Stimulated activated memory B cell treated with anti-CD40 and anti-IgM and Interleukin-4, amounts not matched to agents 10 μg/mL and 1 μg/mL and 100 μg/mL, for 72 hours (primary cell): ENCODE results near the gene PRLR.

Experiments
- ATAC-seq: fragments of 150-1000 bp; cut with Tn5 transposase; 2 replicates; pipeline ENCODE4 v1.10.0; 2021
- H3K27ac Mint-ChIP-seq: one replicate; pipeline ENCODE4 v1.8.0; 2022; ENCODE audit warnings: mild to moderate bottlenecking, mixed read lengths
- H3K27me3 Mint-ChIP-seq: one replicate; pipeline ENCODE4 v1.8.0; 2022; ENCODE audit warnings: mixed read lengths
- H3K36me3 Mint-ChIP-seq: one replicate; pipeline ENCODE4 v1.8.0; 2022; ENCODE audit warnings: mixed read lengths
- H3K4me1 Mint-ChIP-seq: one replicate; pipeline ENCODE4 v1.8.0; 2022; ENCODE audit warnings: mixed read lengths
- H3K4me3 Mint-ChIP-seq: one replicate; pipeline ENCODE4 v1.8.0; 2022; ENCODE audit warnings: mild to moderate bottlenecking, moderate library complexity, mixed read lengths
- H3K9me3 Mint-ChIP-seq: one replicate; pipeline ENCODE4 v1.8.0; 2022; ENCODE audit warnings: mixed read lengths

Gene PRLR

GRCh38 chr5:35163710-35164033, 66.6 kb downstream of the PRLR start:
- Mint-ChIP-seq H3K4me1 (no peaks in the 10 kb centered on the region), H3K4me3 (no peak overlapping the region), H3K27me3 (peaks cover 17% of the 10 kb centered on the region), H3K9me3 (peaks cover 5% of the 10 kb centered on the region), H3K36me3 (peaks cover 8% of the 10 kb centered on the region), H3K27ac (no peak overlapping the region)
- no peak for ATAC-seq

- no peaks in the 10 kb centered on the region for H3K4me1 Mint-ChIP-seq
- peaks cover 21% of the 10 kb centered on the region for H3K27me3 Mint-ChIP-seq
- peaks cover 8% of the 10 kb centered on the region for H3K36me3 Mint-ChIP-seq
These were observed 67.2 kb downstream of the PRLR start for GRCh38 chr5:35162848-35163709.

GRCh38 chr5:35161652-35162273, 68.5 kb downstream of the PRLR start:
- no peaks in the 10 kb centered on the region for H3K4me1 Mint-ChIP-seq
- H3K36me3 Mint-ChIP-seq: no peaks in the 10 kb centered on the region
- H3K4me3 Mint-ChIP-seq: no peak overlapping the region
- H3K27me3 Mint-ChIP-seq: peaks cover 19% of the 10 kb centered on the region
- H3K9me3 Mint-ChIP-seq: no peaks in the 10 kb centered on the region
- ATAC-seq: no peak
- H3K27ac Mint-ChIP-seq: no peak overlapping the region

More at GRCh38 chr5:35162848-35163709, 67.2 kb downstream of the PRLR start:
- H3K4me3 Mint-ChIP-seq: no peak overlapping the region
- no peak overlapping the region for H3K27ac Mint-ChIP-seq
- H3K9me3 Mint-ChIP-seq: peaks cover 5% of the 10 kb centered on the region
- no peak for ATAC-seq

- H3K27ac Mint-ChIP-seq: no peak overlapping the region
- H3K27me3 Mint-ChIP-seq: peaks cover 28% of the 10 kb centered on the region
- no peaks in the 10 kb centered on the region for H3K9me3 Mint-ChIP-seq
- H3K4me3 Mint-ChIP-seq: no peak overlapping the region
- H3K36me3 Mint-ChIP-seq: no peaks in the 10 kb centered on the region
- no peaks in the 10 kb centered on the region for H3K4me1 Mint-ChIP-seq
- no peak for ATAC-seq
These were observed 69.7 kb downstream of the PRLR start for GRCh38 chr5:35160486-35161116.

- Mint-ChIP-seq H3K27me3 (peaks cover 25% of the 10 kb centered on the region), H3K27ac (no peak overlapping the region), H3K36me3 (no peaks in the 10 kb centered on the region), H3K4me3 (no peak overlapping the region), H3K9me3 (no peaks in the 10 kb centered on the region), H3K4me1 (no peaks in the 10 kb centered on the region)
- ATAC-seq: no peak
These were observed 70.9 kb downstream of the PRLR start for GRCh38 chr5:35159370-35159742.

GRCh38 chr5:35158622-35159369, 71.5 kb downstream of the PRLR start:
- Mint-ChIP-seq H3K9me3 (no peaks in the 10 kb centered on the region), H3K4me1 (peaks cover 1% of the 10 kb centered on the region), H3K4me3 (no peak overlapping the region), H3K36me3 (no peaks in the 10 kb centered on the region), H3K27me3 (peaks cover 20% of the 10 kb centered on the region), H3K27ac (no peak overlapping the region)
- ATAC-seq: no peak

GRCh38 chr5:35158204-35158603, 72.1 kb downstream of the PRLR start:
- peaks cover 7% of the 10 kb centered on the region for H3K4me1 Mint-ChIP-seq
- ATAC-seq: no peak
- no peak overlapping the region for H3K27ac Mint-ChIP-seq
- no peaks in the 10 kb centered on the region for H3K9me3 Mint-ChIP-seq
- H3K36me3 Mint-ChIP-seq: no peaks in the 10 kb centered on the region
- H3K4me3 Mint-ChIP-seq: no peak overlapping the region
- peaks cover 20% of the 10 kb centered on the region for H3K27me3 Mint-ChIP-seq

- Mint-ChIP-seq H3K27ac (no peak overlapping the region), H3K4me3 (no peak overlapping the region), H3K4me1 (peaks cover 8% of the 10 kb centered on the region), H3K36me3 (no peaks in the 10 kb centered on the region), H3K27me3 (peaks cover 20% of the 10 kb centered on the region), H3K9me3 (no peaks in the 10 kb centered on the region)
- no peak for ATAC-seq
These were observed 76.8 kb downstream of the PRLR start for GRCh38 chr5:35153375-35153932.

- no peak for ATAC-seq
- H3K36me3 Mint-ChIP-seq: no peaks in the 10 kb centered on the region
- peaks cover 13% of the 10 kb centered on the region for H3K27me3 Mint-ChIP-seq
- H3K27ac Mint-ChIP-seq: no peak overlapping the region
- no peaks in the 10 kb centered on the region for H3K9me3 Mint-ChIP-seq
- H3K4me1 Mint-ChIP-seq: peaks cover 8% of the 10 kb centered on the region
- no peak overlapping the region for H3K4me3 Mint-ChIP-seq
These were observed 77.6 kb downstream of the PRLR start for GRCh38 chr5:35152733-35153132.

- Mint-ChIP-seq H3K4me3 (no peak overlapping the region), H3K27ac (no peak overlapping the region)
These were observed 79.0 kb downstream of the PRLR start for GRCh38 chr5:35151146-35151920.

GRCh38 chr5:35149041-35149440, 81.2 kb downstream of the PRLR start:
- no peaks in the 10 kb centered on the region for H3K27me3 Mint-ChIP-seq
- H3K27ac Mint-ChIP-seq: no peak overlapping the region
- H3K4me1 Mint-ChIP-seq: peaks cover 8% of the 10 kb centered on the region
- no peak for ATAC-seq
- no peaks in the 10 kb centered on the region for H3K9me3 Mint-ChIP-seq
- no peak overlapping the region for H3K4me3 Mint-ChIP-seq
- H3K36me3 Mint-ChIP-seq: no peaks in the 10 kb centered on the region

More at GRCh38 chr5:35151146-35151920, 79.0 kb downstream of the PRLR start:
- Mint-ChIP-seq H3K36me3 (no peaks in the 10 kb centered on the region), H3K4me1 (peaks cover 8% of the 10 kb centered on the region), H3K27me3 (peaks cover 8% of the 10 kb centered on the region), H3K9me3 (no peaks in the 10 kb centered on the region)
- no peak for ATAC-seq

GRCh38 chr5:35146406-35146805, 83.9 kb downstream of the PRLR start:
- ATAC-seq: no peak
- no peaks in the 10 kb centered on the region for H3K4me1 Mint-ChIP-seq
- H3K27me3 Mint-ChIP-seq: no peaks in the 10 kb centered on the region
- H3K9me3 Mint-ChIP-seq: no peaks in the 10 kb centered on the region
- no peak overlapping the region for H3K4me3 Mint-ChIP-seq
- no peaks in the 10 kb centered on the region for H3K36me3 Mint-ChIP-seq
- no peak overlapping the region for H3K27ac Mint-ChIP-seq

- no peaks in the 10 kb centered on the region for H3K36me3 Mint-ChIP-seq
- H3K27me3 Mint-ChIP-seq: no peaks in the 10 kb centered on the region
- H3K9me3 Mint-ChIP-seq: no peaks in the 10 kb centered on the region
- no peak overlapping the region for H3K27ac Mint-ChIP-seq
- ATAC-seq: no peak
- no peak overlapping the region for H3K4me3 Mint-ChIP-seq
- no peaks in the 10 kb centered on the region for H3K4me1 Mint-ChIP-seq
These were observed 84.5 kb downstream of the PRLR start for GRCh38 chr5:35145691-35146317.

- Mint-ChIP-seq H3K4me3 (no peak overlapping the region), H3K27me3 (no peaks in the 10 kb centered on the region), H3K27ac (no peak overlapping the region), H3K36me3 (no peaks in the 10 kb centered on the region), H3K9me3 (no peaks in the 10 kb centered on the region), H3K4me1 (no peaks in the 10 kb centered on the region)
- ATAC-seq: no peak
These were observed 85.3 kb downstream of the PRLR start for GRCh38 chr5:35145012-35145411.
